NCI-H1417 (cell line): ENCODE measurements around the gene RXFP1.
"Not testable (repeated sequence)": the region's sequence is repeated elsewhere in the genome, so short reads cannot be mapped to it uniquely, and the experiment has no call there.

Experiments used
- DNase-seq, 3 experiments: peaks; one replicate each; lab custom pipeline; 2025; lab: John Stamatoyannopoulos, UW

The RXFP1 gene

DNA sequence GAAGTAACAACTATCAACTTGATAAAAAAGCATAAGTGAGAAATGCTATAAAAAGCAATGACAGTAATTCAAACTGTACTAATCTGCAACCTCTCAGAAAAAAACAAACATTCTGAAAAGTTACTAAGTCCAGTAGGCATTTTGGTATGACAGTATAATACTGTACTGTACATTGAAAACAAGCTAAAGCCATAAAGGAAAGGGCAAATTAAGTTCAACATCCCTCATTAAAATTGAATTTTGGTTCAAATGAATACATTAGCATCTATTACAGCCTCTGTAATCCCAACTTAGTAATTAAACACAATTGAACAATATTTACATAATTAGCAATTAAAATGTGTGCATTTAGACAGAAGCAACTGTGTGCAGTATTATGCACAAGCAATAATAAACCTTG, 96.3 kb downstream of the RXFP1 start:
- no peak for DNase-seq

DNA sequence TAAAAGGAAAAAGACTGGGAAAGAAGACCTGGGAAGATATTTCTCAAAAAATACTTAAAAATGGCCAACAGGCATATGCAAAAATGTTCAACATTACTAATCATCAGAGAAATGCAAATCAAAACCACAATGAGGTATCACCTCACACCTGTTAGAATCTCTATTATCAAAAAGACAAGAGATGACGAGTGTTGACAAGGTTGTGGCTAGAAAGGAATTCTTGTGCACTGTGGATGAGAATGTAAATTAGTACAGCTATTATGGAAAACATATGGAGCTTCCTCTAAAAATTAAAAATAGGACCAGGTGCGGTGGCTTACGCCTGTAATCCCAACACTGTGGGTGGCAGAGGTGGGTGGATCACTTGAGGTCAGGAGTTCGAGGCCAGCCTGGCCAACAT, 100.0 kb downstream of the RXFP1 start:
- DNase-seq = no peak

DNA sequence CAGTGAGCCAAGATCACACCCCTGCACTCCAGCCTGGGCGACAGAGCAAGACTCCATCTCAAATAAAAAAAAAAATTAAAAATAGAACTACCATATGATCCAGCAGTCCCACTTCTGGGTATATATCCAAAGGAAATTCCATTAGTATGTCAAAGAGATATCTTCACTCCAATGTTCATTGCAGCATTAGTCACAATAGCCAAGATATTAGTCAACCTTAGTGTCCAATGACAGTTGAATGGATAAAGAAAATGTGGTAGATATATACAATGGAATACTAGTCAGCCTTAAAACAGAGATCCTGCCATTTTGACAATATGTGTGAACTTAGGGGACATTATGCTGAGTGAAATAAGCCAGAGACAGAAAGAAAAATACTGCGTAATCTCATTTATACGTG, 100.6 kb downstream of the RXFP1 start:
- DNase-seq = no peak

DNA sequence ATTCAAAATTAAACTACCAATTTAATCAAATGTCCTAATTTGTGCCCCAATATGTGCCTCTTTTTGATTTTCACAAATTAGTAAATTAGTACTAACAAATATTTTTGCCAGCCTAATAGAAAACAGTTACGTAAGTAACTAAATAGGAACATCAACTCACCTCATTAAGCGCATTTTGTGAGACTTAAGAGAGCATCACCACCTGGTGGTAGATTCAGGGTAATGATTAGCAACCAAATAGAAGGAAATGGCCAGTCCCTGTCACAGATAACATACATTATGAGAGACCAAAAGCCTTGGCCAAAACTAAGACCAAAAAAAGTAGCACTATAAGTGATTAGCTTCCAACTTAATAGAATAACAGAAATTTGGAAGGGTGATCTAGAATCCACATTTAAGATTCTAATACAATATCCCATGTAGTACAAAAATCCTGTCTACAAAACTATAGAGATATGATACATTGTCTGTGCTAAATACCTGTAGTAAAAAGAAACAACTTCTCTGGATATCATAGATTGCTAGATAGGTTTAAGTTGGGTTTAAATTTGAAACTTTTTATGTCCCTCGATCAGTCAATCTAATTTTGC, 103.3 kb downstream of the RXFP1 start:
- DNase-seq = peak; percentile 22 to 82 (median 29)

DNA sequence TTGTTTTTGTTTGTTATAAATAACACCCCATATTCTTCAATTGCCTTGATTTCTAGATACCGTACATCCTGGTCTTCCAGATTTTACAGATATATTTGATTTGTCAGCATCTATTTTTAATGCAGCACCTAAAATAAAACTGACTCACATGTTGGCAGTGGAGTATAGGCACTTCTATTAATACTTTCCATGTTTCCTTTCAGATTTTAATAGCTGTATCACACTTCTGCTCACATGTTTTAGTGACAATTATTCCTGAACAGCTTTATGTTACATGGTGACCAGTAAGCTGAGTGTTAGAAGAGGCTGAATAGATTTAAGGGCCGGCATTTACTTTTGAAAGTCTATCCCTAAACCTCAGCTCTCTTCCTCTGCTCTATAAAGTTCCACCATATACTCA, 103.9 kb downstream of the RXFP1 start:
- DNase-seq = no peak

DNA sequence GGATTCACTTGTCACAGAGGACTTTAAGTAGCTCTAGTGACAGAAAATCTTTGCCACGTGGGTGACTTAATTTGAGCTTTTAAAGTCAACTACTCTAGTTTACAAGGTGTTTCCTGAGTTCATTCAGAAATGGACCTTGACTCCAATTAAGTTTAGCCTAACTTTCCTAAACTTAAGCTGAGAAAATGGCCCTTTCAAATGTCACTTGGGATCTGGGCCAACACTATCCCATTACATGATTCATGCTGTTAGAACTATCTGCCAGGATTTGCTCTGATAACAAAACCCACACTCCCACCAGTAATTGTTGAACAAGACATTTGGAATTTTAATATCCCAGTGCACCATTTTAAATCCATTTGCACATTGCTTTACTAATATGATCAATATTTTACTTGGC, 109.2 kb downstream of the RXFP1 start:
- peak in 1 of 3 experiments; percentile 9 for DNase-seq

DNA sequence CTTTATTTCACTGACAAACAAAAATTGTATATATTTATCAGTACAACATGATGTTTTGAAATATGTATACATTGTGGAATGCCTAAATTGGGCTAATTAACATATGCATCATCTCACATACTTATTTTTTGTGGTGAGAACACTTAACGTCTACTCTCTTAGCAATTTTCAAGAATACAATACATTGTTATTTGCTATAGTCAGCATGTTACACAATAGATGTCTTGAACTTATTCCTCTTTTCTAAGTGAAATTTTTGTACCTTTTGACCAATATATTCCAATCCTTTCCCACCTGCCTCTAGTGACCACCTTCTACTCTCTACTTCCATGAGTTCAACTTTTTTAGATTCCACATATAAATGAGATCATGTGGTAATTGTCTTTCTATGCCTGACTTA, 114.9 kb downstream of the RXFP1 start:
- no peak for DNase-seq

DNA sequence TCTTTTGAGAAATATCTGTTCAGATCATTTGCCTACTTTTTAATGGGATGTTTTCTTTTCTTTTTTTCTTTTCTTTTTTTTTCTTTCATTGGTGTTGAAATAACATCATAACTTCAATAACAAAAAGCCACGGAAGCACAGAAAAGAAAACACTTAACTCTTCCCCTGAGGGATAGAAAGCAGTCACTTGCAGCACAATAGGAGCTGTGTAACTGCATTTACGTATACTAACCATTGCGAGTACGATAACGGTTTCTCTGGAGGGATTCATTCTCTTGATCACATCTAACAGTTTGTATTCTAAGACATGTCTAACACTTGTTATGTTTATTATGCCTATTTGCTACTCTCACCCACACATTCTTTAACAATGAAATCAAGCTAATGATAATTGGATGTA, 122.7 kb downstream of the RXFP1 start:
- DNase-seq = no peak

DNA sequence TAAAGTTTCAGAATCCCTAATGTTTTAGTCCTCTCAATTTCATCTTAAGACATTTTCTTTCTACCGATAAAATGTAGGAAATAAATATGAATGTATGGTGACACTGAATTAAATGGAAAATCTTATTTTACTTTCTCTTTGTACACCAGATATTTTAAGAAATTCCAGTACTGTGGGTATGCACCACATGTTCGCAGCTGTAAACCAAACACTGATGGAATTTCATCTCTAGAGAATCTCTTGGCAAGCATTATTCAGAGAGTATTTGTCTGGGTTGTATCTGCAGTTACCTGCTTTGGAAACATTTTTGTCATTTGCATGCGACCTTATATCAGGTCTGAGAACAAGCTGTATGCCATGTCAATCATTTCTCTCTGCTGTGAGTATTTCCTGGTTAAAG, 123.1 kb downstream of the RXFP1 start:
- DNase-seq = no peak

DNA sequence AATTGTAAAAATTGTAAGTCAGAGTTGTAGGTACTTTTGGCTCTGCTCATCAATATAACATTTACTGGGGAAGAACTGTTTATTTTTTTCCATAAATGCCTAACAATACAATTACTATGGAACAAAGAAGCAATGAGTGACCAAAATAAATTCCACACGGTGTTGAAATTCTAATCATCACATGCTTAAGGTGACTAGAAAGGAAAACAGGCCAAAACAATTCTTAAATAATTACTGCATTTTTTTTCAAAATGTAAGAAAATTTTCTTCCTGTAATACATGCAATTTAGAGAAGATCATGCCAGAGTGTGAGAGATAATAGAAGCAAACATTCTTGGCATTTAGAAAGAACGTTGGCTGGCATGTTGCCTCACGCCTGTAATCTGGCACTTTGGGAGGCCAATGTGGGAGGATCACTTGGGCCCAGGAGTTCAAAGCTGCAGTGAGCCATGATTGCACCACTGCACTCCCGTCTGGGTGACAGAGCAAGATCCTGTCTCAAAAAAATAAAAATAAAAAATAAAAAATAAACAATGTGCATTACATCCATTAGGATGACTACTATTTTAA, 127.5 kb downstream of the RXFP1 start:
- DNase-seq = no peak

DNA sequence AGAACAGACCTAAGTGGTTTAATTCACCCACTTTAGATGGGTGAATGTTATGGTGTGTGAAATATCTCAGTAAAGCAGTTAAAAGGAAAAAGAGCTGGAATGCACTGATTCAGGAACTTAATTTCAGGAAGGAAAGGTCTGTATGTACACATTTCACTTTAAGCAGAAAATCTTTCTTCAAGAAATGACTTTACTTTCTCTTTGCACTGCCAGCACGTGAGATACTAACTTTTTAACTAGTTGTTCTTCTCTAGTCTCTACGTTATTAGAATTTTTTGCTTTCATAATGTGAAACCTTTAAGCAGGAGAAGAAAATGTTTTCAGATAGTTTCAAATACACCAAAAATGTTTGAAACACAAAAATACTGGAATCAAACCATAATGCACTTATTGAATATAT, 131.2 kb downstream of the RXFP1 start:
- no peak for DNase-seq

DNA sequence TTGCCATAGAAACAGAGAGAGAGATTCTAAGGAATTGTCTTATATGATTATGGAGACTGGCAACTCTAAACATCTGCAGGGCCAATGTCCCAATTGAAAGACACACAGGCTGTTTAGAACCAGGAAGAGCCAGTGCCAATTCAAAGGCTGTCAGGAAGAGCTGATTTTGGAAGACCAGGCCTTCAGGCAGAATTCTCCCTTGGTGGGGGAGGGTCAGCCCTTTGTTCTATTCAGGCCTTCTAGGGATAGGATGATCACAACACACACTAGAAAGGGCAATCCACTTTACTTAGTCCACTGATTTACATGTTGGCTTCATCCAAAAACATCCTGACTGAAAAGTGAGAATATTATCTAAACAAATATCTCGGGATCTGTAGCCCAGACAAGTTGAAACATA, 134.8 kb downstream of the RXFP1 start:
- peak in 1 of 3 experiments; percentile 9 for DNase-seq

DNA sequence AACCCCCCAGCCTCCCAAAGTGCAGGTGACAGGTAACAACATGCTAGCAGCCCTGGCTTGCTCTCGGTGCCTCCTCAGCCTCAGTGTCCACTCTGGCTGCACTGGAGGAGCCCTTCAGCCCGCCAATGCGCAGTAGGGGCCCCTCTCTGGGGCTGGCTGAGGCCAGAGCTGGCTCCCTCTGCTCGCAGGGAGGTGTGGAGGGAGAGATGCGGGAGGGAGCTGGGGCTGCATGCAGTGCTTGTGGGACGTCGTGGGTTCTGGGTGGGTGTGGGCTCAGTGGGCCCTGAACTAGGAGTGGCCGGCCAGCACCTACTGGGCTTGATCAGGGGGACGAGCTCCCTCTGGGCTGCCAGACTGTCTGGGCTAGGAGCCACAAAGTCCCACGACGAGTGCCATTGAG, 135.6 kb downstream of the RXFP1 start:
- no peak for DNase-seq

DNA sequence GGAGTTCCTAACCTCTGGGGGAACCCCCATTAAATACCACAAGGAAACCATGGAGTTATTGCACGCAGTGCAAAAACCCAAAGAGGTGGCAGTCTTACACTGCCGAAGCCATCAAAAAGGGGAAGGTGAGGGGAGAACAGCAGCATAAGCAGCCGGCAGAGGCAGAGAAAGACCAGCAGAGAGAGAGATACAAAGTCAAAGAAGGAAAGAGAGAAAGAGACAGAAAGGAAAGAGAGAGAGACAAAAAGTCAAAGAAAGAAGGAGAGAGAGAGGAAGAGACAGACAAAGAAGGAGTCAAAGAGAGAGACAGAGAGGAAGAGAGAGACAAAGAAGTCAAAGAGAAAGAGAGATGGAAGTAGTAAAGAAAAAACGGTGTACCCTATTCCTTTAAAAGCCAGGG, 141.6 kb downstream of the RXFP1 start:
- DNase-seq = not testable (repeated sequence)

DNA sequence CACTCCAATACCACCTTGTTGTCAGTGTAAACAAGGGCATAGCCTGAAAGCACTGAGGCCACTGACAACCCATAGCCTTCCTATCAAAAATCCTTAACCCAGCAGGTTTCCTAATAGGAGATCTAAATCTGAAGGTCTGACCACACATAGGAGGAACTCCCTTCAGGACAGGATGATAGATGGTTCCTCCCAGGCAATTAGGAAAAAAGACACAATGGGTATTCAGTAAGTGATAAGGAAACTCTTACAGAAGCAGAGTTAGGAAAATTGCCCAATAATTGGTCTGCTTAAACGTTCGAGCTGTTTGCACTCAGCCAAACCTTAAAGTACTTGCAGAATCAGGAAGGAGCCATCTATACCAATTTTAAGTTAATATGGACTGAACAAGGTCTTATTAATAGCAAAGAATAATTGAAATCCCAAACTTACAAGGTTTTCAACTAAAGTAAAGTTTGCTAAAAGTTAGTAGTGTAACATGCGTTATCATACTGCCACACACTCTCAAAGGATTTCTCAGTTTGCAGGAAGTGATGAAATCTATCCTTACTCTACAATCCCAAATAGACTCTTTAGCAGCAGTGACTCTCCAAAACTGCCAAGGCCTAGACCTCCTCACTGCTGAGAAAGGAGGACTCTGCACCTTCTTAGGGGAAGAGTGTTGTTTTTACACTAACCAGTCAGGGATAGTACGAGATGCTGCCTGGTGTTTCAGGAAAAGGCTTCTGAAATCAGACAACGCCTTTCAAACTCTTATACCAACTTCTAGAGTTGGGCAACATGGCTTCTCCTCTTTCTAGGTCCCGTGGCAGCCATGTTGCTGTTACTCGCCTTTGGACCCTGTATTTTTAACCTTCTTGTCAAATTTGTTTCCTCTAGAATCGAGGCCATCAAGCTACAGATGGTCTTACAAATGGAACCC, 142.3 kb downstream of the RXFP1 start:
- DNase-seq = not testable (repeated sequence)

DNA sequence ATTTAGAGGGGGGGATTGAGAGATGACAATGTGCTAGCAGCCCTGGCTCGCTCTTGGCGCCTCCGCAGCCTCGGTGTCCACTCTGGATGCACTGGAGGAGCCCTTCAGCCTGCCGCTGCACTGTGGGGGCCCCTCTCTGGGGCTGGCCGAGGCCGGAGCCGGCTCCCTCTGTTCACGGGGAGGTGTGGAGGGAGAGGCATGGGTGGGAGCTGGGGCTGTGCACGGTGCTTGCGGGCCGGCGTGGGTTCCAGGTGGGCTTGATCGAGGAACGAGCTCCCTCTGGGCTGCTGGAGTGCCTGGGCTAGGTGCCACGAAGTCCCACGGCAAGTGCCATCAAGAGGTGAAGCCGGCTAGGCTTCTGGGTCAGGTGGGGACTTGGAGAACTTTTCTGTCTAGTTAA, 143.1 kb downstream of the RXFP1 start:
- DNase-seq = no peak

DNA sequence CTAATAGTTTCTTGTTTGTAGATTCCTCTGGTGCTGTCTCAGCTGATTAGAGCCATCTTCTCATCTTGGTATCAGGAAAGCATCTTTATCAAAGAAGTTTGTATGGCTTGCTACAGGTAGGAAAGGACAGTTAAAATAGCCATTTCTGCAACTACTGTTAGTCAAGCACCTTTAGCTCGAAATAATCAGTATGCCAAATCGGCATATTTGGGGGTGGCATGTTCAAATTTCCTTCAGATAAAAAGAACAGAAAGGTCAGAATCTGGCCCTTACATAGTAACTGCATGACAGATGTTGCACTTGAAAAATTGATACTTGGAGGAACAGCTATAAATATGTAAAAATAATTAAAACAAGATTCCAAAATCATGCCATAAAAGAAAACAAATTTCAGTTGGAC, 145.2 kb downstream of the RXFP1 start:
- no peak for DNase-seq

DNA sequence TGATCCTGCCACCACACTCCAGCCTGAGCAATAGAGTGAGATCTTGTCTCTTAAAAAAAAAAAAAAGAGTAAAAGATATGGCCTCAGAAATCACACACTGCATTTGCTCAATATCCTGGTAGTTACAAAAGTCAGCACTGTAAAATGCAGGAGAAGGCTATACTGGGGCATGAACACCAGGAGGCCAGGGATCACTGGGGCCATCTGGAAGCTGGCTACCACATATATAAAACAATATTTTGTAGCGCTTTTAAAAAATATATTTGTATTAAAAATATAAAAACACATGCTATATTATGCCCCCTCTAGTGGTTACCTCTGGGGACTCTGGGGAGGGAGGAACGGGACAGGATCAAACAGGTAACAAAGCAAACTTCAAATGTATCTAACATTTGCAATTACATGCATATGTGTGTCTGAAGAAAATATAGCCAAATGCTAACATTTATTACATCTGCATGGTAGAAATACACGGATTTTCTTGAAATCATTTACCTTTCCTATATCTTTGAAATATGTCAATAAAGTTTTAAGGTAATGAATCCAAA, 146.0 kb downstream of the RXFP1 start:
- peak in 1 of 3 experiments; percentile 29 for DNase-seq

DNA sequence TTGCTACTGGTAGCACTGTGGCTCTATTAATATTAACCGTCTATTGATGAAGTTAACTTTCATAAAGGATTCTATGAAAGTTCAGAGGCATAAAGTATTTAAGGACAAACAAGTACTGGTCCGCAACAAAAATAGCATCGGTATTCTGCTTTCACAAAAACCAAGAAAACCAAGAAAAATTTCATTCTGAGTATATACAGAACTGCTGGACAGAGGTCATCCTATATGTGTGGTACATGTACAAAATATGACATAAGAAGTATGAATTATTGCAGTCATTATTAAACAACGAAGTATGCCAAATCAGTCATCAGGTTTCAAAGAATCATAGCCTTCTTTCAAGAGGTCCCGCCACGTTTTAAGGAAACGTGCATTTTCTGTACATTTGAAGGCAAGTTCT, 147.6 kb downstream of the RXFP1 start:
- DNase-seq = no peak

DNA sequence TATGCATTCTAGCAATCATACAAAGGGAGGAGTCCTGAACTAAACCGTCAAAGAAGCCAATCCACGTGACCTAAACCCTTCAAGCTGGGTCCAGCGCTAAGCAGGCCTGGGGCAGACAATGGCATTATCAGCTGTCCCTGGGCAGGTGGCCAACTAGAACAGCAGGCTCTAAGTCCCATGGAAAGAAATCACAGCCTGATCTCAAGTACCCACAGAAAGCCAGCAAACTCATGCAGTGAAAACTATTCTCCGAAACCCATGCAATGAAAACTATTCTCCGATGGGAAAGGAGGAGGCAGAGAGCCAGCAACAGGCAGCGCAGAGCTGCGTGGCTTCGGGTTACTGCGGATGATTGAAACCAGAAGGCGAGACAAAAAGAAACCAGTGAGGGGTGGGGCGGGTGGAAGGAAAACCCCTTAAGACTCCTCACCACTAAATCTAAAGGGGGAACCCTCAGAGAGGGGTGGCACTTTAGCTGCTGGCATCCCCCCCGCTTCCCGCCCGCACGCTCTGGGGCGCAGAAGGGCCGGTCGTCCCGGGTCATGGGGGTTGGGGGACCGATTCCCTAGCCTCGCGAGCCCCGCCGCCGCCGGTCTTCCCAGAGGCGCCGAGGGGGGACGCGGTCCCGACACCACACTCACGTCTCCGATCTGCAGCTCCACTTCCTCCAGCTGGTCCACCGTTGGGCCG, 149.4 kb downstream of the RXFP1 start:
- DNase-seq = peak; percentile 34 to 87 (median 80)

DNA sequence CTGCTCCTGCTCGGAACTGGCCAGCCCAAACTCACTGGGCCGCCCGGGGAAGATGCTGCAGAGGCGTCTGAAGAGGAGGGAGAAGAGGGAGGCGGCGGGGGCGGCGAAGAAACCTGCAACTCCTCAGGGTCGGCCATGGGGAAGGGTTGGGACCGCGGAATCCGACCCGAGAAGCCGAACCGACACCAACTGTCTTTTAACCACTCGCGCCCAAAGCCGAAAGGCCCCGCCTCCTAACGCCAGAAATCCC, 149.9 kb downstream of the RXFP1 start, which contains the start of gene C4orf46:
Gene C4orf46, minus strand, starts transcription at position 223 of the 250 bp plus-strand sequence. Its CDS starts 86 bp downstream, at position 137.
- no peak for DNase-seq
